ENCODE measurements around the gene GSTM4. TPM values are rescaled to one million over a fixed set of nuclear protein-coding genes. Genes with fewer than 3 reads are reported as not detected.

The GSTM4 gene
- total and polyA plus RNA-seq, 9 of the 15 experiments (the other 6 are each of a cell fraction or from before 2014, with no cell fraction given): 18.8 to 53.4 (median 38.8) TPM

- Histone ChIP-seq H3K9ac (ENCODE audit: insufficient read depth in 1 of 2, low read depth in 2 of 2, low read length in 2 of 2) (no peak overlapping the region), H3K27me3 (ENCODE audit: control insufficient read depth in 2 of 2, insufficient read depth in 2 of 2, low read length in 2 of 2) (peaks cover 31 to 32% of the 10 kb centered on the region in 2 experiments; a peak in 4 of 5 replicates), H3K27ac (ENCODE audit: extremely low read depth, low read depth, low read length) (no peak overlapping the region), H3K79me2 (ENCODE audit: control insufficient read depth, insufficient read depth, low read length) (no peaks in the 10 kb centered on the region), H2AFZ (ENCODE audit: low read depth, low read length) (no peak overlapping the region), H3K4me1 (replicated peaks in 1 of 2; ENCODE audit: control insufficient read depth in 2 of 2, insufficient read depth in 2 of 2, low read length in 2 of 2) (no peaks in the 10 kb centered on the region), H3K4me2 (ENCODE audit: insufficient read depth, low read length) (no peak overlapping the region), H4K20me1 (replicated peaks; ENCODE audit: control insufficient read depth, insufficient read depth, low read length) (no peaks in the 10 kb centered on the region), H3K36me3 (ENCODE audit: control insufficient read depth, insufficient read depth, low read length) (no peaks in the 10 kb centered on the region), H3K4me3 (no peak overlapping the region), H3K9me3 (replicated peaks; ENCODE audit: control insufficient read depth, insufficient read depth, low read depth, low read length) (no peaks in the 10 kb centered on the region), H3K9me1 (ENCODE audit: control insufficient read depth, insufficient read depth, low read length) (no peaks in the 10 kb centered on the region)
- intact Hi-C loops (cut with micrococcal nuclease) (no loop called here), in situ Hi-C loops (cut with MboI) (no loop called here)
- FAIRE-seq: no peak
- CTCF ChIA-PET (ENCODE audit: low intra/inter-chr PET ratio): no interaction called here
- TF ChIP-seq RBM39 (optimal IDR thresholded peaks at IDR 0.05; ENCODE audit: low read depth, low read length): no peak
- 20% methylated on average over 3 of the region's 3 CpGs for WGBS (ENCODE audit: insufficient coverage, low coverage, missing lambda C conversion rate)
- BruUV-seq (replicated peaks): no TSS peak
- ATAC-seq: no peak
- POLR2A ChIA-PET: interaction anchor here (1.0 to 3.6 kb wide), 2 partner anchors 10 to 64 kb away, joined by 3 to 14 read pairs; partner anchors contain the start of genes AMPD2 and GNAT2
- no peak for DNase-seq (ENCODE audit: extremely low read depth in 1 of 4, low spot score in 3 of 4)
Observed at GRCh38 chr1:109609881-109610280, 46.0 kb upstream of the GSTM4 start.

- POLR2A ChIA-PET: interaction anchor here (0.6 to 4.8 kb wide), 7 partner anchors 9 to 234 kb away, joined by 3 to 40 read pairs (median 4); partner anchors contain the start of genes AMPD2, GNAI3 and GNAT2
- DNase-seq (ENCODE audit: extremely low read depth in 1 of 4, low spot score in 3 of 4) (no peak), FAIRE-seq (no peak), ATAC-seq (no peak)
- in situ Hi-C loops (cut with MboI) (no loop called here), intact Hi-C loops (cut with micrococcal nuclease) (no loop called here)
- Histone ChIP-seq H3K4me2 (ENCODE audit: insufficient read depth, low read length) (no peak overlapping the region), H3K27ac (ENCODE audit: extremely low read depth, low read depth, low read length) (no peak overlapping the region), H3K4me1 (replicated peaks in 1 of 2; ENCODE audit: control insufficient read depth in 2 of 2, insufficient read depth in 2 of 2, low read length in 2 of 2) (no peaks in the 10 kb centered on the region), H2AFZ (ENCODE audit: low read depth, low read length) (no peak overlapping the region), H3K4me3 (no peak overlapping the region), H3K79me2 (ENCODE audit: control insufficient read depth, insufficient read depth, low read length) (no peaks in the 10 kb centered on the region), H3K9ac (ENCODE audit: insufficient read depth in 1 of 2, low read depth in 2 of 2, low read length in 2 of 2) (no peak overlapping the region), H4K20me1 (replicated peaks; ENCODE audit: control insufficient read depth, insufficient read depth, low read length) (no peaks in the 10 kb centered on the region), H3K9me3 (replicated peaks; ENCODE audit: control insufficient read depth, insufficient read depth, low read depth, low read length) (no peaks in the 10 kb centered on the region), H3K27me3 (ENCODE audit: control insufficient read depth in 2 of 2, insufficient read depth in 2 of 2, low read length in 2 of 2) (peaks cover 31 to 32% of the 10 kb centered on the region in 2 experiments; a peak in 4 of 5 replicates), H3K36me3 (ENCODE audit: control insufficient read depth, insufficient read depth, low read length) (no peaks in the 10 kb centered on the region), H3K9me1 (ENCODE audit: control insufficient read depth, insufficient read depth, low read length) (no peaks in the 10 kb centered on the region)
- WGBS (ENCODE audit: insufficient coverage, low coverage, missing lambda C conversion rate): 31% methylated on average over 3 of the region's 3 CpGs
- CTCF ChIA-PET (ENCODE audit: low intra/inter-chr PET ratio): no interaction called here
- BruUV-seq (replicated peaks): no TSS peak
- TF ChIP-seq ZBTB1 (CRISPR knock-in tag; IDR thresholded peaks at IDR 0.05; ENCODE audit: borderline replicate concordance, low read depth): no peak
- no peak for TF ChIP-seq HMG20B (CRISPR knock-in tag; IDR thresholded peaks at IDR 0.05)
- no peak for TF ChIP-seq HMBOX1 (IDR thresholded peaks at IDR 0.05)
- no peak for TF ChIP-seq ETV1 (tag; conservative IDR thresholded peaks at IDR 0.05; ENCODE audit: low read depth)
- TF ChIP-seq E2F3 (CRISPR knock-in tag; IDR thresholded peaks at IDR 0.05): no peak
- TF ChIP-seq ZNF764 (CRISPR knock-in tag; IDR thresholded peaks at IDR 0.05; ENCODE audit: low read depth): no peak
- no peak for TF ChIP-seq DMBX1 (CRISPR knock-in tag; IDR thresholded peaks at IDR 0.05; ENCODE audit: borderline replicate concordance)
- TF ChIP-seq GATAD2B (IDR thresholded peaks at IDR 0.05; ENCODE audit: borderline replicate concordance): no peak
- TF ChIP-seq E2F1 (CRISPR knock-in tag; IDR thresholded peaks at IDR 0.05): no peak
- no peak for TF ChIP-seq RBM14 (IDR thresholded peaks at IDR 0.05; ENCODE audit: borderline replicate concordance, insufficient read depth, low read depth, low read length)
- no peak for TF ChIP-seq SMC3 (conservative IDR thresholded peaks at IDR 0.05; ENCODE audit: insufficient read depth, low read depth, low read length)
- TF ChIP-seq NR2F6 (CRISPR knock-in tag; IDR thresholded peaks at IDR 0.05): no peak
Observed at GRCh38 chr1:109610609-109611307, 45.1 kb upstream of the GSTM4 start.

All from K562 (cell line).